Measurements from ENCODE around the gene EFCC1. TPM values are rescaled to one million over a fixed set of nuclear protein-coding genes. Genes with fewer than 3 reads are reported as not detected.

Gene EFCC1
- total RNA-seq, 3 donors from 2014 or later = 1.6 to 3.9 (median 1.8) TPM

- Histone ChIP-seq H3K4me1 (no peaks in the 10 kb centered on the region), H3K4me3 (no peak overlapping the region), H3K36me3 (no peaks in the 10 kb centered on the region), H3K27ac (no peak overlapping the region), H3K27me3 (no peaks in the 10 kb centered on the region), H3K9me3 (no peaks in the 10 kb centered on the region)
- intact Hi-C loops (cut with DNase I; ENCODE audit: low total_unique reads) = no loop called here
- TF ChIP-seq POLR2AphosphoS5 (IDR thresholded peaks at IDR 0.05) = no peak
- TF ChIP-seq CTCF (IDR thresholded peaks at IDR 0.05) = no peak
- no peak for TF ChIP-seq POLR2A (IDR thresholded peaks at IDR 0.05)
- DNase-seq (ENCODE audit: low spot score in 2 of 2) = no peak
Measured at GRCh38 chr3:129034642-129035041, 33.5 kb downstream of the EFCC1 start.

- Histone ChIP-seq H3K4me1 (no peaks in the 10 kb centered on the region), H3K9me3 (no peaks in the 10 kb centered on the region), H3K4me3 (no peak overlapping the region), H3K27ac (no peak overlapping the region), H3K36me3 (no peaks in the 10 kb centered on the region), H3K27me3 (no peaks in the 10 kb centered on the region)
- TF ChIP-seq POLR2A (IDR thresholded peaks at IDR 0.05) (no peak), POLR2AphosphoS5 (IDR thresholded peaks at IDR 0.05) (no peak), CTCF (IDR thresholded peaks at IDR 0.05) (no peak)
- DNase-seq (ENCODE audit: low spot score in 2 of 2) = no peak
- intact Hi-C loops (cut with DNase I; ENCODE audit: low total_unique reads) = no loop called here
Measured at GRCh38 chr3:129035360-129036221, 34.5 kb downstream of the EFCC1 start.

GRCh38 chr3:129036222-129037092 lies 35.4 kb downstream of the EFCC1 start:
- H3K27me3 ChIP-seq = no peaks in the 10 kb centered on the region
- TF ChIP-seq POLR2A (IDR thresholded peaks at IDR 0.05) (no peak), POLR2AphosphoS5 (IDR thresholded peaks at IDR 0.05) (no peak), CTCF (IDR thresholded peaks at IDR 0.05) (no peak)
- intact Hi-C loops (cut with DNase I; ENCODE audit: low total_unique reads) = no loop called here
- H3K27ac ChIP-seq = no peak overlapping the region
- no peaks in the 10 kb centered on the region for H3K36me3 ChIP-seq
- H3K4me3 ChIP-seq = no peak overlapping the region
- H3K9me3 ChIP-seq = no peaks in the 10 kb centered on the region
- DNase-seq (ENCODE audit: low spot score in 2 of 2) = no peak
- H3K4me1 ChIP-seq = no peaks in the 10 kb centered on the region

GRCh38 chr3:129037093-129037419 lies 36.0 kb downstream of the EFCC1 start:
- Histone ChIP-seq H3K27me3 (no peaks in the 10 kb centered on the region), H3K9me3 (no peaks in the 10 kb centered on the region), H3K27ac (no peak overlapping the region), H3K36me3 (no peaks in the 10 kb centered on the region), H3K4me1 (no peaks in the 10 kb centered on the region), H3K4me3 (no peak overlapping the region)
- DNase-seq (ENCODE audit: low spot score in 2 of 2) = no peak
- TF ChIP-seq POLR2AphosphoS5 (IDR thresholded peaks at IDR 0.05) (no peak), POLR2A (IDR thresholded peaks at IDR 0.05) (no peak), CTCF (IDR thresholded peaks at IDR 0.05) (no peak)
- intact Hi-C loops (cut with DNase I; ENCODE audit: low total_unique reads) = no loop called here
